WERI-Rb-1 (cell line): ENCODE data around the gene KDM4B.

Source experiments
- DNase-seq: peaks from one replicate; pipeline ENCODE4 v3.0.0-alpha.2; 2020
- H3K27ac ChIP-seq: fragments of 250-450 bp; sonication (Bioruptor Pico); 2 replicates; pipeline ENCODE4 v1.5.1; 2020; ENCODE audit warnings: mild to moderate bottlenecking, moderate library complexity
- H3K27me3 ChIP-seq: fragments of 250-450 bp; sonication (Bioruptor Pico); 2 replicates; pipeline ENCODE4 v1.5.1; 2021; ENCODE audit warnings: mild to moderate bottlenecking, low read depth, moderate library complexity; ENCODE audit not compliant: insufficient read depth, severe bottlenecking
- H3K36me3 ChIP-seq: fragments of 250-450 bp; sonication (Bioruptor Pico); 2 replicates; pipeline ENCODE4 v1.5.1; 2020; ENCODE audit warnings: mild to moderate bottlenecking, moderate library complexity
- H3K4me3 ChIP-seq: 2 replicates; pipeline ENCODE4 v1.5.1; 2011; ENCODE audit warnings: low read depth, mild to moderate bottlenecking, control low read depth, low read length
- H3K9me3 ChIP-seq: fragments of 250-450 bp; sonication (Bioruptor Pico); 2 replicates; pipeline ENCODE4 v1.5.1; 2021; ENCODE audit warnings: mild to moderate bottlenecking, moderate library complexity; ENCODE audit not compliant: severe bottlenecking
- CTCF ChIP-seq: IDR thresholded peaks from 2 replicates; pipeline ENCODE4 v1.5.1; 2011; ENCODE audit warnings: low read depth, mild to moderate bottlenecking, control low read depth, inconsistent platforms, low read length

The KDM4B gene

GRCh38 chr19:5068233-5069072 lies 99.5 kb downstream of the KDM4B start:
- TF ChIP-seq CTCF = no peak
- H3K4me3 ChIP-seq = no peak overlapping the region
- H3K27ac ChIP-seq = no peak overlapping the region
- DNase-seq = no peak
- no peaks in the 10 kb centered on the region for H3K9me3 ChIP-seq
- H3K36me3 ChIP-seq = peaks cover 26% of the 10 kb centered on the region
- H3K27me3 ChIP-seq = no peaks in the 10 kb centered on the region

GRCh38 chr19:5070331-5070730 lies 101.4 kb downstream of the KDM4B start:
- Histone ChIP-seq H3K9me3 (no peaks in the 10 kb centered on the region), H3K4me3 (no peak overlapping the region), H3K27ac (no peak overlapping the region), H3K27me3 (no peaks in the 10 kb centered on the region), H3K36me3 (peaks cover 30% of the 10 kb centered on the region)
- DNase-seq = no peak
- TF ChIP-seq CTCF = no peak

GRCh38 chr19:5070930-5071329 lies 102.0 kb downstream of the KDM4B start:
- H3K27me3 ChIP-seq = no peaks in the 10 kb centered on the region
- peaks cover 29% of the 10 kb centered on the region for H3K36me3 ChIP-seq
- no peak for DNase-seq

GRCh38 chr19:5071579-5071978 lies 102.7 kb downstream of the KDM4B start:
- no peak for DNase-seq
- Histone ChIP-seq H3K4me3 (no peak overlapping the region), H3K27ac (no peak overlapping the region), H3K36me3 (peaks cover 25% of the 10 kb centered on the region), H3K27me3 (no peaks in the 10 kb centered on the region), H3K9me3 (no peaks in the 10 kb centered on the region)
- no peak for TF ChIP-seq CTCF

More at GRCh38 chr19:5070930-5071329, 102.0 kb downstream of the KDM4B start:
- H3K9me3 ChIP-seq = no peaks in the 10 kb centered on the region
- no peak overlapping the region for H3K27ac ChIP-seq
- no peak for TF ChIP-seq CTCF
- no peak overlapping the region for H3K4me3 ChIP-seq

- Histone ChIP-seq H3K27me3 (no peaks in the 10 kb centered on the region), H3K36me3 (peaks cover 26% of the 10 kb centered on the region), H3K27ac (no peak overlapping the region), H3K9me3 (no peaks in the 10 kb centered on the region), H3K4me3 (no peak overlapping the region)
- DNase-seq = no peak
- TF ChIP-seq CTCF = no peak
Observed at GRCh38 chr19:5072115-5072514, 103.2 kb downstream of the KDM4B start.
